Astrocyte of the spinal cord (primary cell): ENCODE data around the gene ATP2B3.

ENCODE experiments used
- DNase-seq: peaks from one replicate; pipeline ENCODE4 v3.0.0; 2011; ENCODE audit warnings: low read depth, low spot score
- H3K4me3 ChIP-seq: 2 replicates; pipeline ENCODE4 v1.5.1; 2011; ENCODE audit warnings: low read depth, mild to moderate bottlenecking, low read length, moderate library complexity
- CTCF ChIP-seq: IDR thresholded peaks from 2 replicates; pipeline ENCODE4 v1.5.1; 2012; ENCODE audit warnings: low read depth, mild to moderate bottlenecking, low read length, inconsistent platforms
- in situ Hi-C: cut with HindIII; loops from 2 replicates; pipeline ENCODE4 v1.10.0; 2017; ENCODE audit warnings: low sequenced_read_pairs

ATP2B3 gene

GRCh38 chrX:153512501-153512893, 4.9 kb upstream of the ATP2B3 start:
- no peak for TF ChIP-seq CTCF
- DNase-seq, result no peak
- H3K4me3 ChIP-seq, result no peak overlapping the region
- in situ Hi-C loops, result no loop called here

- no peak for TF ChIP-seq CTCF
- in situ Hi-C loops, result no loop called here
- H3K4me3 ChIP-seq, result no peak overlapping the region
- no peak for DNase-seq
Measured at GRCh38 chrX:153513265-153513664, 4.2 kb upstream of the ATP2B3 start.

DNA sequence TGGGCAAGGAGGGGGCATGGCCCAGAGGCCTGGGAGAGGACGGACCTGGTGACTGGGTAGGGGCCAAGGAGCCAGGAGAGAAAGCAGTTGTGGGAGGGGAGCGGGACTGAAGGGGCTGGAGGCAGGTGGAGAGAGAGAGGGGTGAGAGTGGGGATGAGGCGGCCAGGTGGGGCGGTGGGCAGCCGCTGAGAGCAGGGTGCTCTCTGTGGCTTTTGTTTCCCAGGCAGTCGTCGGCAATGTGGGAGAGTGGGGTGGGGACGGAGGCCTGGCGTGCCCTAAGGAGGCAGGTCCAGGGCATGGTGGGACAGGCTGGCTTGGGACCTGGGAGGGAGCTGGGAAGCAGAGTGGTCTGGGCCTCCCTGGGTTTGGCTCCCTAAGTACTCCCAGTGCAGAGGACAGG, 3.2 kb upstream of the ATP2B3 start:
- no peak overlapping the region for H3K4me3 ChIP-seq
- no peak for DNase-seq
- in situ Hi-C loops, result no loop called here
- no peak for TF ChIP-seq CTCF

DNA sequence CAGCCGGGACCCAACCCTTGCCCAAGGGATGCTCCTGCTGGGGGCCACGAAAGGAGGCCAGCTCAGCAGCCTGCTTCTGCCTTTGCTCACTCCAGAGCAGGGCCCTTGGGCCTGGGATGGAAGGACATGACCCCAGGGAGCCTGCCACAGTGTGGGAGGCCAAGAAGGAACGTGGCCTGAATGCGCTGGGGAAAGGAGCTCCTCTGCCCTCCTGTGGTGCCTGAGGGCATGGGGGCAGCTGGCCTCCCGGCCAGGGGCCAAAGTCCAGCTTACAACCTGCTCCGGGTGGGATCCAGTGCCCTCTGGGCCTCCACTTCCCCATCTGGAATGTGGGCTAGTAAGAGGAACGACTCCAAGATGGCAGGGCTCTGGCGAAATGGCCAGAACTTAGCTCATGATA, 2.0 kb upstream of the ATP2B3 start:
- no peak for TF ChIP-seq CTCF
- in situ Hi-C loops, result no loop called here
- no peak overlapping the region for H3K4me3 ChIP-seq
- DNase-seq, result no peak

DNA sequence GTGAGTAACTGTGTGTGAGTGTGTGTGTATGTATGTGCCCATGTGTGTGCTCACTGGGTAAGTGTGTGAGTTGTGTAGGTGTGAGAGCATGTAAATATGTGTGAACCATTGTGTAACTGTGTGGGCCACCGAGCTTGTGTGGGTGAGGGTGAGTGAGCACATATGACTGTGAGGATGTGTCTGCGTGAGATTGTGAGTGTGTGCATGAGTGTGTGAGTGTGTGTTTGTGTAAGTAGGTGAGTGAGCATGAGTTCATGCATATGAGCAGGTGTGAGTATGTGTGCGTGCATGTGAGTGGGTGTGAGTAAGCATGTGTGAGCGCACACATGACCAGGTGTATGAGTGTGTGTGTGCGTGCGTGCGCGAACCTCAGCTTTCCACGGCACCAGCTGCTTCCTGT, 1.4 kb upstream of the ATP2B3 start:
- TF ChIP-seq CTCF, result no peak
- in situ Hi-C loops, result no loop called here
- DNase-seq, result no peak
- no peak overlapping the region for H3K4me3 ChIP-seq

DNA sequence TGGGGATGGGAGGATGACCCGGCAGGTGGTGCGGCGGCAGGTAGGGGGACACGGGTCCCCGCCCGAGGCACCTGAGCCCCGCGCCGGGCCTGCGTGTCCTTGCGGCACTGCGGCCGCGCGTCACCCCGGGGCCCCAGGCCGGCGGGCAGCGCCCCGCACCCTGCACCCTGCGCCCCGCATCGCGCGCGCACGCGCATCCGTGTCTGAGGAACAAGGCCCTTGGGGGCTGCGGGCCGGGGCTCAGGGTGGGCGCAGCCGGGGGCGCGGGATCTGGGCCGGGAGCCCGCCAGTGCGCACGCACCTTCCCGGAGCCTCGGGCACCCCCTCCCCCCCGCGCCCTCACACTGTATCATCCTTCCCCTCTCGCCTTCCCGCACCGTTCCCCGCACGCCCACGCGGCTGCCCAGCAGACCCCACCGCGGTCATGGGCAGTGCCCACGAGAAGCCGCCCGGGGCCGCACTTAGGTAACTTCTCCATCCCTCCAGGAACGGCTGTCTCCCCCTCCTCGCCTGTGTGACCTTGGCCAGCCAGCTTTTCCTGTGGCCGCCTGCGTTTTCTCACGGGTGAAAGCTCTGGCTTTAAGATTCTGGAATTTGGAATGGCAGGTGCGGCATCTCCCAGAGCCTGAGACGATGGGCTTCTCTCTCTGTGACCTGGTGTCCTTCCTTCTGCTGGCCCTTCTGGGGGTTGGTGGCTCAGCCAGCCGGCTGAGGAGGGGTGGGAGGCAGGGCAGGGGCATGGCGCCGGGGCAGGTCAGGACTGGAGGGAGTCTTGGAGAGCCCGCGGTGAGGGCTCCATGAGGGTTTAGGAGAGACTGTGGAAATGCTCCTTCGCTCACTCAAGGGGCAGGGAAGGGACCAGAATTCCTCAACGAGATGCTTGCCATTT, 748 bp downstream of the ATP2B3 start:
- in situ Hi-C loops, result no loop called here
- no peak for DNase-seq
- no peak overlapping the region for H3K4me3 ChIP-seq
- TF ChIP-seq CTCF, result no peak
